GM12878 (cell line): ENCODE data around the gene C9orf50. TPM values are rescaled to one million over a fixed set of nuclear protein-coding genes. Genes with fewer than 3 reads are reported as not detected.

Experiments
- ATAC-seq: fragments of 200-7000 bp; cut with Tn5 transposase; 3 replicates; pipeline ENCODE4 v1.9.1; 2020; ENCODE audit warnings: mild to moderate bottlenecking, moderate library complexity
- BruUV-seq: library from RNA; stranded (reverse); fragments of 400-500 nt; replicated peaks from 2 replicates; lab custom pipeline; 2021; lab: Mats Ljungman, UMichigan
- CTCF ChIA-PET: fragments of 300-600 bp; sonication (Branson Sonifier 250); formaldehyde crosslinking; extraction: SDS; loops from one replicate; lab custom pipeline; 2021; ENCODE audit warnings: inconsistent platforms; lab: Yijun Ruan, JAX
- POLR2A ChIA-PET: fragments of 350-600 bp; formaldehyde crosslinking; extraction: SDS; loops from one replicate; lab custom pipeline; 2021; ENCODE audit warnings: inconsistent platforms; lab: Charles Lee
- RAD21 ChIA-PET: fragments of 300-600 bp; sonication (Branson Sonifier 250); formaldehyde crosslinking; loops from one replicate; lab custom pipeline; 2023; ENCODE audit warnings: antibody characterized with exemption; ENCODE audit not compliant: unreplicated experiment; lab: Charles Lee
- SMC1A ChIA-PET: fragments of 300-600 bp; sonication (Branson Sonifier 250); formaldehyde crosslinking; loops from one replicate; lab custom pipeline; 2023; ENCODE audit not compliant: unreplicated experiment, uncharacterized antibody; lab: Charles Lee
- DNase-seq: peaks from one replicate; pipeline ENCODE4 v3.0.0-alpha.2; 2011; ENCODE audit warnings: low read depth, low spot score
- FAIRE-seq: peaks from 3 replicates; lab custom pipeline; 2011; peaks lifted over from hg19 to GRCh38; lab: Jason Lieb, UNC
- H2AFZ ChIP-seq: 2 replicates; pipeline ENCODE4 v1.6.0; 2011; ENCODE audit warnings: low read depth, low read length, control low read depth; ENCODE audit not compliant: control insufficient read depth
- H3K27ac ChIP-seq: 2 replicates; pipeline ENCODE4 v1.5.1; 2011; ENCODE audit warnings: control low read depth; ENCODE audit not compliant: control insufficient read depth, insufficient read depth
- H3K27me3 ChIP-seq, 2 experiments: replicated peaks in 1 of 2; 2 replicates each; pipeline versions ENCODE4 v1.6.0 to v1.6.1; 2011; ENCODE audit warnings: low read length in 1 of 2; ENCODE audit not compliant: control insufficient read depth in 2 of 2, insufficient read depth in 2 of 2
- H3K36me3 ChIP-seq, 2 experiments: 2 replicates each; pipeline ENCODE4 v1.5.1; 2011; ENCODE audit warnings: low read length in 1 of 2; ENCODE audit not compliant: control insufficient read depth in 2 of 2, insufficient read depth in 2 of 2
- H3K4me1 ChIP-seq: 2 replicates; pipeline ENCODE4 v1.6.1; 2011; ENCODE audit warnings: mild to moderate bottlenecking, low read length, moderate library complexity, mixed read lengths; ENCODE audit not compliant: control insufficient read depth, insufficient read depth
- H3K4me2 ChIP-seq: 2 replicates; pipeline ENCODE4 v1.6.0; 2011; ENCODE audit warnings: control low read depth; ENCODE audit not compliant: control insufficient read depth, insufficient read depth
- H3K4me3 ChIP-seq: fragments of 200-600 bp; sonication (generic); 2 replicates; pipeline ENCODE4 v1.5.1; 2016
- H3K79me2 ChIP-seq: 2 replicates; pipeline ENCODE4 v1.6.0; 2011; ENCODE audit warnings: low read length; ENCODE audit not compliant: control insufficient read depth, insufficient read depth
- H3K9ac ChIP-seq: 2 replicates; pipeline ENCODE4 v1.8.0; 2011; ENCODE audit warnings: low read length, control low read depth, mixed read lengths; ENCODE audit not compliant: control insufficient read depth, insufficient read depth
- H3K9me3 ChIP-seq: replicated peaks from 3 replicates; pipeline ENCODE4 v1.5.1; 2011; ENCODE audit warnings: mild to moderate bottlenecking, low read length; ENCODE audit not compliant: control insufficient read depth, insufficient read depth
- H4K20me1 ChIP-seq: 2 replicates; pipeline ENCODE4 v1.6.0; 2011; ENCODE audit not compliant: control insufficient read depth, insufficient read depth
- E4F1 ChIP-seq: fragments of 450-650 bp; IDR thresholded peaks from 2 replicates; pipeline ENCODE4 v1.6.1; 2018; ENCODE audit warnings: borderline replicate concordance, mild to moderate bottlenecking; ENCODE audit not compliant: partially characterized antibody
- EP300 ChIP-seq, 2 experiments: fragments of 150-350 bp in 1 of 2; IDR thresholded peaks; 2 replicates each; pipeline ENCODE4 v1.6.1; 2011 to 2012; ENCODE audit warnings: low read depth in 2 of 2, low read length in 2 of 2, borderline replicate concordance in 1 of 2, improper control_type of control experiment in 1 of 2, inconsistent platforms in 1 of 2; ENCODE audit not compliant: control insufficient read depth in 1 of 2
- GATAD2B ChIP-seq: fragments of 450-650 bp; conservative IDR thresholded peaks from 2 replicates; pipeline ENCODE4 v1.6.1; 2017; ENCODE audit warnings: low read depth, mild to moderate bottlenecking, moderate library complexity
- HDAC6 ChIP-seq: fragments of 200-600 bp; sonication (generic); IDR thresholded peaks from one replicate; pipeline ENCODE4 v1.8.0; 2017; ENCODE audit warnings: antibody characterized with exemption; ENCODE audit not compliant: unreplicated experiment
- IRF5 ChIP-seq: fragments of 450-650 bp; IDR thresholded peaks from 2 replicates; pipeline ENCODE4 v1.6.1; 2017; ENCODE audit warnings: borderline replicate concordance
- KAT2A ChIP-seq: conservative IDR thresholded peaks from 2 replicates; pipeline ENCODE4 v1.6.1; 2011; ENCODE audit warnings: low read depth, low read length; ENCODE audit not compliant: control insufficient read depth
- MXI1 ChIP-seq: fragments of 150-350 bp; IDR thresholded peaks from 2 replicates; pipeline ENCODE4 v1.6.1; 2011; ENCODE audit warnings: low read depth, mild to moderate bottlenecking, inconsistent platforms, low read length, improper control_type of control experiment
- NFXL1 ChIP-seq: fragments of 450-650 bp; IDR thresholded peaks from 2 replicates; pipeline ENCODE4 v1.6.1; 2017; ENCODE audit warnings: antibody characterized with exemption, mild to moderate bottlenecking, borderline replicate concordance
- RFX5 ChIP-seq: IDR thresholded peaks from 2 replicates; pipeline ENCODE4 v1.6.1; 2011; ENCODE audit warnings: low read depth, low read length, improper control_type of control experiment
- SPI1 ChIP-seq: IDR thresholded peaks from 2 replicates; pipeline ENCODE4 v1.6.1; 2011; ENCODE audit warnings: low read depth, mild to moderate bottlenecking, low read length, moderate library complexity, borderline replicate concordance; ENCODE audit not compliant: insufficient read depth
- SREBF2 ChIP-seq: IDR thresholded peaks from 2 replicates; pipeline ENCODE4 v1.6.1; 2012; ENCODE audit warnings: mild to moderate bottlenecking, low read length
- STAT1 ChIP-seq: fragments of 450-650 bp; conservative IDR thresholded peaks from 2 replicates; pipeline ENCODE4 v1.6.1; 2014; ENCODE audit warnings: antibody characterized with exemption, mild to moderate bottlenecking
- USF2 ChIP-seq: IDR thresholded peaks from 2 replicates; pipeline ENCODE4 v1.6.1; 2011; ENCODE audit warnings: low read depth, low read length, improper control_type of control experiment, borderline replicate concordance
- ZBTB11 ChIP-seq: fragments of 450-650 bp; formaldehyde crosslinking; IDR thresholded peaks from 2 replicates; pipeline ENCODE4 v1.5.0; 2022; ENCODE audit warnings: mild to moderate bottlenecking, missing genetic modification characterization
- ZNF207 ChIP-seq: fragments of 450-650 bp; IDR thresholded peaks from 2 replicates; pipeline ENCODE4 v1.6.1; 2014; ENCODE audit warnings: antibody characterized with exemption, mild to moderate bottlenecking, borderline replicate concordance
- ZNF274 ChIP-seq: IDR thresholded peaks from one replicate; pipeline ENCODE4 v1.8.0; 2011; ENCODE audit not compliant: insufficient read length, insufficient read depth
- WGBS: methylation state at CpG from one replicate; pipeline ENCODE4 v1.1.6; 2016; ENCODE audit warnings: low lambda C conversion rate; ENCODE audit not compliant: insufficient replicate concordance, insufficient coverage; ENCODE audit errors: missing lambda C conversion rate; 5-methylcytosine and 5-hydroxymethylcytosine counted together
- in situ Hi-C: fragments of 300-500 bp; cut with MboI; formaldehyde crosslinking; loops from 9 replicates; pipeline ENCODE4 v1.14.3; 2018; ENCODE audit warnings: mixed read lengths
- intact Hi-C: fragments of 100-400 bp; cut with micrococcal nuclease; formaldehyde crosslinking; loops from one replicate; pipeline ENCODE4 v1.14.2; 2022; ENCODE audit not compliant: unreplicated experiment
- polyA plus RNA-seq, 11 experiments: library from polyadenylated mRNA; depleted of rRNA in 4 of 11; unstranded in 6 of 11; stranded (reverse) in 5 of 11; fragments of >200 nt; fragmentation: Nextera tagmentation in 4 of 11; fragmentation: Illumina TruSeq in 1 of 11; extraction: Ambion mirVana in 4 of 11; extraction: Trizol in 1 of 11; gene quantifications; 1 replicate in 1 of 11; 2 replicates in 10 of 11; pipeline versions ENCODE4 v1.2.1 to v1.2.3, GENCODE V29; 2011 to 2016; ENCODE audit warnings: inconsistent platforms in 2 of 11, missing spikeins in 2 of 11, low read depth in 1 of 11
- total RNA-seq, 4 experiments: library from RNA; depleted of rRNA in 3 of 4; stranded (reverse); fragments of >200 nt in 3 of 4; fragmentation: Illumina TruSeq in 1 of 4; extraction: Trizol in 1 of 4; gene quantifications; 2 replicates each; pipeline versions ENCODE4 v1.2.1 to v1.2.3, GENCODE V29; 2013 to 2021

C9orf50 gene
- total and polyA plus RNA-seq, 10 of the 15 experiments (the other 5 are each of a cell fraction or from before 2014, with no cell fraction given): not detected

- Histone ChIP-seq H4K20me1 (no peaks in the 10 kb centered on the region), H3K27me3 (no peaks in the 10 kb centered on the region; a peak in 2 of 4 replicates), H3K4me2 (no peak overlapping the region), H3K36me3 (no peaks in the 10 kb centered on the region), H3K79me2 (no peaks in the 10 kb centered on the region), H3K9me3 (no peaks in the 10 kb centered on the region), H3K4me1 (no peaks in the 10 kb centered on the region), H2AFZ (no peak overlapping the region), H3K4me3 (no peak overlapping the region), H3K27ac (no peak overlapping the region), H3K9ac (no peak overlapping the region)
- DNase-seq (no peak), FAIRE-seq (no peak), ATAC-seq (no peak)
- ChIA-PET CTCF (interaction anchor here (0.8 to 1.4 kb wide), 2 partner anchors 18 to 36 kb away, joined by 3 to 4 read pairs; no protein-coding TSS in a partner anchor), RAD21 (no interaction called here), POLR2A (no interaction called here), SMC1A (no interaction called here)
- TF ChIP-seq GATAD2B (no peak), ZNF207 (no peak), ZBTB11 (CRISPR knock-in tag) (no peak), SPI1 (no peak), ZNF274 (no peak), HDAC6 (no peak), EP300 (IDR thresholded peaks at IDR 0.05; ENCODE audit: borderline replicate concordance in 1 of 2, control insufficient read depth in 1 of 2, low read depth in 2 of 2, low read length in 2 of 2) (no peak), NFXL1 (no peak), USF2 (no peak), RFX5 (no peak), KAT2A (no peak), SREBF2 (no peak), E4F1 (no peak), IRF5 (no peak), MXI1 (no peak), STAT1 (no peak)
- intact Hi-C loops: no loop called here
- in situ Hi-C loops: no loop called here
- no TSS peak for BruUV-seq
- WGBS: 0% methylated on average over 2 of the region's 2 CpGs
Observed at GRCh38 chr9:129661029-129661428, 40.1 kb upstream of the C9orf50 start.
